BJ (cell line): ENCODE results near the gene ATF3. TPM values are rescaled to one million over a fixed set of nuclear protein-coding genes. Genes with fewer than 3 reads are reported as not detected.

Experiments
- CTCF ChIA-PET: fragments of 350-600 bp; formaldehyde crosslinking; extraction: SDS; loops from one replicate; lab custom pipeline; 2021; ENCODE audit warnings: antibody characterized with exemption, inconsistent platforms; lab: Yijun Ruan, JAX
- POLR2A ChIA-PET: fragments of 300-600 bp; sonication (Branson Sonifier 250); formaldehyde crosslinking; extraction: SDS; loops from one replicate; lab custom pipeline; 2021; ENCODE audit warnings: antibody characterized with exemption; lab: Charles Lee
- DNase-seq: peaks from one replicate; pipeline ENCODE4 v3.0.0-alpha.2; 2011; ENCODE audit warnings: low read depth
- H3K27me3 ChIP-seq: 2 replicates; pipeline ENCODE4 v1.6.0; 2011; ENCODE audit warnings: low read length; ENCODE audit not compliant: control insufficient read depth, insufficient read depth
- H3K36me3 ChIP-seq: 2 replicates; pipeline ENCODE4 v1.5.1; 2011; ENCODE audit warnings: low read length; ENCODE audit not compliant: control insufficient read depth, insufficient read depth
- H3K4me3 ChIP-seq: 2 replicates; pipeline ENCODE4 v1.5.1; 2011; ENCODE audit warnings: low read depth, mild to moderate bottlenecking, control low read depth, low read length
- polyA plus RNA-seq: library from polyadenylated mRNA; depleted of rRNA; stranded (reverse); fragments of >200 nt; gene quantifications from 2 replicates; pipeline ENCODE4 v1.2.3, GENCODE V29; 2011
- TF ChIP-seq, protein P1 (sequence below): IDR thresholded peaks from 2 replicates; pipeline ENCODE4 v1.5.1; 2011; ENCODE audit warnings: low read depth, mild to moderate bottlenecking, control low read depth, inconsistent platforms, low read length, moderate library complexity; ENCODE audit not compliant: insufficient read depth

The ATF3 gene
- polyA plus RNA-seq, 1 experiment: 5.6 TPM

DNA sequence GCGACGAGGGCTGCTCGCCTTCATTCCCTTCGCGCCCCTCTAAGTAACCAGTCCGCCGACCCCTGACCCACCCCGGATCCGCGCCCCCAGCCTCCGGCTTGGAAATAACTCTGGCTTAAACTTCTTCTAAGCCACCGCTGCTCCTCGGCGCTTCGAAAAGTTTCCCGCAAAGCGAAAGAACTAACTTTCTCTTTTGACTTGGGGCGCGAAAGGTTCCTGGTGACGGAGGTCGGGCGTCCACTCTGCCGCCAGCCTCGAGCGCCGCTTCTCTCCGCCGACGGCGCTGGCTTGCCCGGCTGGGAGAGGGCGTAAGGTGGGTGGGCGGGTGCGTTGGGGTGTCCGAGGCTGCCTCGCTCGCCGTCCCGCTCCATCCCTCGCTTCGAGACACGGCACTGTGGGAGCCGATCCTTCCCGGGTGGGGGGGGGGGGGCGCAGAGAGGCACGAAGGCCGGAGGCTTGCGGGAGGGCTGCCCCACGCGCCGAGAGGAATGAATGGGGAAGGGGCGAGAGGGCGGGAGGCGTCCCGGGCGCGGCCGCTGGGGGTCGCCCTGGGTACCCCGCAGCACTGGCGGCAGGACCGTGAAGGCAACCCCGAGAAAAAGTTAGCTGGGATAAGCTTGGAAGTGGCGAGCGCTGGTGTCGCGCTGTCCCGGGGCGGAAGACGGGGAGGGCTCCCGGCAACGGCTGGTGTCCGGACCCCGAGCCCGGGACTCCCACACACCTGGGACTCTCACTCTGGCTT, 569 bp downstream of the ATF3 start:
- TF ChIP-seq, protein P1, sequence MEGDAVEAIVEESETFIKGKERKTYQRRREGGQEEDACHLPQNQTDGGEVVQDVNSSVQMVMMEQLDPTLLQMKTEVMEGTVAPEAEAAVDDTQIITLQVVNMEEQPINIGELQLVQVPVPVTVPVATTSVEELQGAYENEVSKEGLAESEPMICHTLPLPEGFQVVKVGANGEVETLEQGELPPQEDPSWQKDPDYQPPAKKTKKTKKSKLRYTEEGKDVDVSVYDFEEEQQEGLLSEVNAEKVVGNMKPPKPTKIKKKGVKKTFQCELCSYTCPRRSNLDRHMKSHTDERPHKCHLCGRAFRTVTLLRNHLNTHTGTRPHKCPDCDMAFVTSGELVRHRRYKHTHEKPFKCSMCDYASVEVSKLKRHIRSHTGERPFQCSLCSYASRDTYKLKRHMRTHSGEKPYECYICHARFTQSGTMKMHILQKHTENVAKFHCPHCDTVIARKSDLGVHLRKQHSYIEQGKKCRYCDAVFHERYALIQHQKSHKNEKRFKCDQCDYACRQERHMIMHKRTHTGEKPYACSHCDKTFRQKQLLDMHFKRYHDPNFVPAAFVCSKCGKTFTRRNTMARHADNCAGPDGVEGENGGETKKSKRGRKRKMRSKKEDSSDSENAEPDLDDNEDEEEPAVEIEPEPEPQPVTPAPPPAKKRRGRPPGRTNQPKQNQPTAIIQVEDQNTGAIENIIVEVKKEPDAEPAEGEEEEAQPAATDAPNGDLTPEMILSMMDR: peak; percentile 65
- ChIA-PET CTCF (interaction anchor here (0.6 to 2.1 kb wide), 9 partner anchors 12 to 132 kb away, joined by 3 to 10 read pairs (median 4); no protein-coding TSS in a partner anchor), POLR2A (interaction anchor here (0.6 to 0.7 kb wide), 3 partner anchors 10 to 80 kb away, joined by 3 to 17 read pairs (median 8); no protein-coding TSS in a partner anchor)
- Histone ChIP-seq H3K4me3 (peak overlapping the region; percentile 68), H3K36me3 (no peaks in the 10 kb centered on the region), H3K27me3 (peaks cover 35% of the 10 kb centered on the region)
- DNase-seq: no peak

DNA sequence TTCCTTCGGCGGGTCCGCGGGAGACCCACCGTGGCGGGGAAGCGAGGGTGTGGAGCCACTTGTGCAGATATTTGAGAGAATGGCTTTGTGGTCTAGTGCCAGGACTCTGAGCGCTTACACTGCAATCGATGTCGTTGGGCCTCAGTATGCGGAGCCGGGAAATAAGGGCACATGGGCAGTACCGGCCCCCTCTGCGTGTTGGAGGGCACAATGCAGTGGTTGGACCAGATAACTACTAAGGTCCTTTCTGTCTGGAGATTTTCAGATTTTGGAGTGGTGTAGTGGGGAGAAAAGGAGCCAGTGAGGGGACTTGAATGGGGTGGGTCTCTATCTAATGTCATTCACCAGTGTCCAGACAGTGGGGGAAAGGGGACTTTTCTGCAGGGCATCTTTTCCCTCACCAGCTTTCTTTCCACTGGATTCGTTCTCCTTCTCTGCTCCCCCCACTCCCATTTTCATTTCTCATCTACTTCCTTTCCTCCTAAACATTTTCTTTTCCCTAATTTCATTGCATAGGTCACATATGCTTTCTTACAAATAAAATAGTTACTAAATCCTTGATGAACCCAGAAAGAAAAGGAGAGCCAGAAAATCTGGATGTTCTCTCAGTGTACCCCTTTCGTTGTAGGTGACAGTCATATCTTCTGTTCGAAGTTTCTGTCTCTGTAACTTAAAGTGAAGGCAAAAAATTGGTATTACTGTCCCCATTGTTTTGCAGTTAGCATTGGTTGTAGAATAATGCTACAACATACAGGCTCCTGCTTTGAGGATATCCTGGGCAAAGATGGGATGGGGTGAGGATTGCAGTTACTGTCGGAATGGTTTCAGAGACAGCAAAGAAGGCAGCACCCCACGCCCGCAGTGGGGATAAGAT, 1.4 kb downstream of the ATF3 start:
- CTCF ChIA-PET: interaction anchor here (0.6 to 5.5 kb wide), 6 partner anchors 13 to 132 kb away, joined by 3 to 31 read pairs (median 5); no protein-coding TSS in a partner anchor
- POLR2A ChIA-PET: interaction anchor here (0.5 kb wide), 1 partner anchor 255 kb away, joined by 8 read pairs; no protein-coding TSS in a partner anchor
- DNase-seq: no peak
- TF ChIP-seq, protein P1: no peak
- peaks cover 27% of the 10 kb centered on the region for H3K27me3 ChIP-seq
- H3K4me3 ChIP-seq: peak overlapping the region; percentile 68
- no peaks in the 10 kb centered on the region; the same call in 1 of the 2 replicates for H3K36me3 ChIP-seq

DNA sequence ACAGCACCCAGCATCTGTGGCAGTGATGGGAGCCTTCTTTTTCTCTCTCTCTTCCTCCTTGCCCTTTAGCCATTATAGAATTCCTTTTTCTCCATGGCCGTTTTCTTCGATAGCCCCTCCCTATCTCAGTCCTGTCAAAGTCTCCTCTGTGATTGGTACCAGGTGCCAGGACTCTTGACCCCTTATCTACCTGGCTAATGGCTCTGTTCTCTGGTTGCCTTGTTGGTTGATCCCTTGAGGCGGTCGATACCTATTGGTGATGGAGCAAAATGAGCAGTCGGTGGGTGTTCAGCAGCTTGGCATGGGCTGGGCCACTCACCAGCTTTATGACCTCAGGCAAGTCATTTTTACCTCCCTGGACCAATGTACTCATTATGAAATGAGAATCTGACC, 2.0 kb downstream of the ATF3 start:
- ChIA-PET CTCF (interaction anchor here (1.2 to 5.5 kb wide), 3 partner anchors 19 to 132 kb away, joined by 4 to 31 read pairs (median 6); no protein-coding TSS in a partner anchor), POLR2A (interaction anchor here (0.5 kb wide), 1 partner anchor 255 kb away, joined by 8 read pairs; no protein-coding TSS in a partner anchor)
- H3K4me3 ChIP-seq: no peak overlapping the region
- DNase-seq: no peak
- H3K27me3 ChIP-seq: peaks cover 22% of the 10 kb centered on the region
- TF ChIP-seq, protein P1: no peak
- no peaks in the 10 kb centered on the region; the same call in 1 of the 2 replicates for H3K36me3 ChIP-seq

DNA sequence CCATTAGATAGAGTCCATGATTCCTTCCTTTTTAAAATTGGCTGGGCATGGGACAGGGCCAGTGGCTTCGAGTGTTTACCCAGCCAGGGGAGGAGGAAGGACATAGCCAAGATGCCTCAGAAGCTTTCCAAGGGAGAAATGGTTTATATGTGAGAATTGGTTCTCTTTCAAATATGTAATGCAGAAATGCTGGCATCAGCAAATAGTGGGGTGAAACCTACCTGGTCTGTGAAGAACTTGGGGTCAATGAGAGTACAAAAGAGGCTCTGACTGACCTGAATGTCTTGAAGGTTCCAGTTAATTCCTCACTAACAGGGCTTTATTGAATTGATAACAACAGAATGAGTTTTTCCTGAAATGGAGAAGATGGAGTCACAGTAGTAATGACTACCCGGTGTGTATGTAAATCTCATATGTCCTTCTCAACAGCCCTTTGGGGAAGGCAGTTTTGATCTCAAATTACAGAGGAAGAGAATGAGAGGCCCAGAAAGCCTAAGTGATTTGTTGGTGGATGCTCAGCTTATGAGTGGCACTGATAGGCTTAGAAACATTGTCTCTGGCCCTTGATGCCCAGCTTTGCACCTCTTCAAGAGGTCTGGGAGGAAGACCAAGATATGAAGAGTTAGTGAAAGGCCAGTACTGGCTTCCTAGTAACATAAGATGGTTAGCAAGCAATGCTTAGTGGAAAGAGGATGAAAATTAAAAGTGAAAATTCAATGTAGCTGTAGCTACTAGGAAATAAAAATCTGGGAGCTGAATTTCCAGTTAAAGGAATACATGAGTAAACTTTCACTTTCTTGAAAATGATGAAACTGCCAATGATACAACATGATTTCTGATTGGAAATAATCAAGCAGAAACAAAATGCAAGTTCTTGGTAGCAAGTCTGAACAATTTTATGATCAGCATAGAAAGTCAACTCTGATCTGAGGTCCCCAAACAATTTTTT, 2.7 kb downstream of the ATF3 start:
- POLR2A ChIA-PET: no interaction called here
- CTCF ChIA-PET: interaction anchor here (1.7 to 5.5 kb wide), 4 partner anchors 18 to 134 kb away, joined by 4 to 31 read pairs (median 6); no protein-coding TSS in a partner anchor
- peaks cover 17% of the 10 kb centered on the region for H3K27me3 ChIP-seq

More for the DNA sequence above, 2.7 kb downstream of the ATF3 start:
- TF ChIP-seq, protein P1: no peak
- H3K4me3 ChIP-seq: no peak overlapping the region
- DNase-seq: no peak
- no peaks in the 10 kb centered on the region; the same call in 1 of the 2 replicates for H3K36me3 ChIP-seq
